Measurements from ENCODE around the gene MIA.

The MIA gene

DNA sequence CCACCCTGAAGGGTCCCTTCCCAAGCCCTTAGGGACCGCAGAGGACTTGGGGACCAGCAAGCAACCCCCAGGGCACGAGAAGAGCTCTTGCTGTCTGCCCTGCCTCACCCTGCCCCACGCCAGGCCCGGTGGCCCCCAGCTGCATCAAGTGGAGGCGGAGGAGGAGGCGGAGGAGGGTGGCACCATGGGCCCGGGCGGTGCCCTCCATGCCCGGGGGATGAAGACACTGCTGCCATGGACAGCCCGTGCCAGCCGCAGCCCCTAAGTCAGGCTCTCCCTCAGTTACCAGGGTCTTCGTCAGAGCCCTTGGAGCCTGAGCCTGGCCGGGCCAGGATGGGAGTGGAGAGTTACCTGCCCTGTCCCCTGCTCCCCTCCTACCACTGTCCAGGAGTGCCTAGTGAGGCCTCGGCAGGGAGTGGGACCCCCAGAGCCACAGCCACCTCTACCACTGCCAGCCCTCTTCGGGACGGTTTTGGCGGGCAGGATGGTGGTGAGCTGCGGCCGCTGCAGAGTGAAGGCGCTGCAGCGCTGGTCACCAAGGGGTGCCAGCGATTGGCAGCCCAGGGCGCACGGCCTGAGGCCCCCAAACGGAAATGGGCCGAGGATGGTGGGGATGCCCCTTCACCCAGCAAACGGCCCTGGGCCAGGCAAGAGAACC, 25.1 kb downstream of the MIA start:
- Histone ChIP-seq H3K9me3 (ENCODE audit: control insufficient read depth, insufficient read depth, low read depth, low read length) (no peaks in the 10 kb centered on the region), H3K4me1 (ENCODE audit: control insufficient read depth, insufficient read depth, low read length) (peaks cover 60% of the 10 kb centered on the region), H3K27ac (ENCODE audit: extremely low read depth, low read depth, low read length) (peak overlapping the region; percentile 92), H3K36me3 (ENCODE audit: control insufficient read depth in 2 of 2, insufficient read depth in 1 of 2, low read length in 2 of 2) (peaks cover 35 to 49% of the 10 kb centered on the region in 2 experiments), H3K4me3 (ENCODE audit: low read depth, low read length) (peak overlapping the region; percentile 68)
- ChIA-PET POLR2A (interaction anchor here (0.5 to 8.6 kb wide), 4 partner anchors 22 to 96 kb away, joined by 3 to 66 read pairs (median 30); partner anchors contain the start of genes ACTMAP, RAB4B and SNRPA), CTCF (no interaction called here)
- no peak for TF ChIP-seq ZNF670 (tag by site-specific recombination; IDR thresholded peaks at IDR 0.05; ENCODE audit: low read depth)
- TF ChIP-seq ZBTB48 (tag by site-specific recombination; IDR thresholded peaks at IDR 0.05), result peak; percentile 97
- no peak for TF ChIP-seq ZNF112 (tag by site-specific recombination; IDR thresholded peaks at IDR 0.05)
- TF ChIP-seq KLF16 (tag by site-specific recombination; IDR thresholded peaks at IDR 0.05), result no peak
- TF ChIP-seq, protein P1, sequence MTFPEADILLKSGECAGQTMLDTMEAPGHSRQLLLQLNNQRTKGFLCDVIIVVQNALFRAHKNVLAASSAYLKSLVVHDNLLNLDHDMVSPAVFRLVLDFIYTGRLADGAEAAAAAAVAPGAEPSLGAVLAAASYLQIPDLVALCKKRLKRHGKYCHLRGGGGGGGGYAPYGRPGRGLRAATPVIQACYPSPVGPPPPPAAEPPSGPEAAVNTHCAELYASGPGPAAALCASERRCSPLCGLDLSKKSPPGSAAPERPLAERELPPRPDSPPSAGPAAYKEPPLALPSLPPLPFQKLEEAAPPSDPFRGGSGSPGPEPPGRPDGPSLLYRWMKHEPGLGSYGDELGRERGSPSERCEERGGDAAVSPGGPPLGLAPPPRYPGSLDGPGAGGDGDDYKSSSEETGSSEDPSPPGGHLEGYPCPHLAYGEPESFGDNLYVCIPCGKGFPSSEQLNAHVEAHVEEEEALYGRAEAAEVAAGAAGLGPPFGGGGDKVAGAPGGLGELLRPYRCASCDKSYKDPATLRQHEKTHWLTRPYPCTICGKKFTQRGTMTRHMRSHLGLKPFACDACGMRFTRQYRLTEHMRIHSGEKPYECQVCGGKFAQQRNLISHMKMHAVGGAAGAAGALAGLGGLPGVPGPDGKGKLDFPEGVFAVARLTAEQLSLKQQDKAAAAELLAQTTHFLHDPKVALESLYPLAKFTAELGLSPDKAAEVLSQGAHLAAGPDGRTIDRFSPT (tag by site-specific recombination; IDR thresholded peaks at IDR 0.05), result peak; percentile 73; the same call in 1 of the 2 replicates
- TF ChIP-seq ZFP69B (tag by site-specific recombination; IDR thresholded peaks at IDR 0.05), result no peak
- peak; percentile 13; the same call in 1 of the 2 replicates for TF ChIP-seq GLIS2 (tag by site-specific recombination; IDR thresholded peaks at IDR 0.05)
- TF ChIP-seq, protein P2, sequence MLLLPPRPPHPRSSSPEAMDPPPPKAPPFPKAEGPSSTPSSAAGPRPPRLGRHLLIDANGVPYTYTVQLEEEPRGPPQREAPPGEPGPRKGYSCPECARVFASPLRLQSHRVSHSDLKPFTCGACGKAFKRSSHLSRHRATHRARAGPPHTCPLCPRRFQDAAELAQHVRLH (tag by site-specific recombination; IDR thresholded peaks at IDR 0.05), result no peak
- TF ChIP-seq ZFP41 (tag by site-specific recombination; IDR thresholded peaks at IDR 0.05; ENCODE audit: borderline replicate concordance), result no peak
- no peak for TF ChIP-seq ZNF610 (tag by site-specific recombination; IDR thresholded peaks at IDR 0.05; ENCODE audit: borderline replicate concordance)
- TF ChIP-seq ZNF549 (tag by site-specific recombination; IDR thresholded peaks at IDR 0.05), result no peak
- no peak for TF ChIP-seq ZNF548 (tag by site-specific recombination; IDR thresholded peaks at IDR 0.05)
- no peak for TF ChIP-seq KLF7 (tag by site-specific recombination; IDR thresholded peaks at IDR 0.05; ENCODE audit: borderline replicate concordance)
- TF ChIP-seq ZNF560 (tag by site-specific recombination; IDR thresholded peaks at IDR 0.05; ENCODE audit: borderline replicate concordance), result no peak
- TF ChIP-seq ZNF302 (tag by site-specific recombination; IDR thresholded peaks at IDR 0.05; ENCODE audit: low read depth), result no peak
- no peak for TF ChIP-seq SP3 (tag by site-specific recombination; IDR thresholded peaks at IDR 0.05)
- TF ChIP-seq SP7 (tag by site-specific recombination; IDR thresholded peaks at IDR 0.05), result no peak
- no peak for TF ChIP-seq ZNF121 (tag by site-specific recombination; IDR thresholded peaks at IDR 0.05)
- TF ChIP-seq ZFP3 (tag by site-specific recombination; IDR thresholded peaks at IDR 0.05; ENCODE audit: low read depth), result no peak
- 0 out of 2 replicates have a peak, but pooled peaks have one; percentile 42 for TF ChIP-seq BCL11B (tag by site-specific recombination; IDR thresholded peaks at IDR 0.05; ENCODE audit: low read depth)
- no peak for TF ChIP-seq ZNF510 (tag by site-specific recombination; IDR thresholded peaks at IDR 0.05; ENCODE audit: insufficient replicate concordance)
- TF ChIP-seq ZNF623 (tag by site-specific recombination; IDR thresholded peaks at IDR 0.05), result no peak

DNA sequence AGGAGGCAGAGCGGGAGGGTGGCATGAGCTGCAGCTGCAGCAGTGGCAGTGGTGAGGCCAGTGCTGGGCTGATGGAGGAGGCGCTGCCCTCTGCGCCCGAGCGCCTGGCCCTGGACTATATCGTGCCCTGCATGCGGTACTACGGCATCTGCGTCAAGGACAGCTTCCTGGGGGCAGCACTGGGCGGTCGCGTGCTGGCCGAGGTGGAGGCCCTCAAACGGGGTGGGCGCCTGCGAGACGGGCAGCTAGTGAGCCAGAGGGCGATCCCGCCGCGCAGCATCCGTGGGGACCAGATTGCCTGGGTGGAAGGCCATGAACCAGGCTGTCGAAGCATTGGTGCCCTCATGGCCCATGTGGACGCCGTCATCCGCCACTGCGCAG, 25.7 kb downstream of the MIA start:
- TF ChIP-seq REPIN1 (tag by site-specific recombination; IDR thresholded peaks at IDR 0.05; ENCODE audit: low read depth), result no peak
- TF ChIP-seq, protein P3, sequence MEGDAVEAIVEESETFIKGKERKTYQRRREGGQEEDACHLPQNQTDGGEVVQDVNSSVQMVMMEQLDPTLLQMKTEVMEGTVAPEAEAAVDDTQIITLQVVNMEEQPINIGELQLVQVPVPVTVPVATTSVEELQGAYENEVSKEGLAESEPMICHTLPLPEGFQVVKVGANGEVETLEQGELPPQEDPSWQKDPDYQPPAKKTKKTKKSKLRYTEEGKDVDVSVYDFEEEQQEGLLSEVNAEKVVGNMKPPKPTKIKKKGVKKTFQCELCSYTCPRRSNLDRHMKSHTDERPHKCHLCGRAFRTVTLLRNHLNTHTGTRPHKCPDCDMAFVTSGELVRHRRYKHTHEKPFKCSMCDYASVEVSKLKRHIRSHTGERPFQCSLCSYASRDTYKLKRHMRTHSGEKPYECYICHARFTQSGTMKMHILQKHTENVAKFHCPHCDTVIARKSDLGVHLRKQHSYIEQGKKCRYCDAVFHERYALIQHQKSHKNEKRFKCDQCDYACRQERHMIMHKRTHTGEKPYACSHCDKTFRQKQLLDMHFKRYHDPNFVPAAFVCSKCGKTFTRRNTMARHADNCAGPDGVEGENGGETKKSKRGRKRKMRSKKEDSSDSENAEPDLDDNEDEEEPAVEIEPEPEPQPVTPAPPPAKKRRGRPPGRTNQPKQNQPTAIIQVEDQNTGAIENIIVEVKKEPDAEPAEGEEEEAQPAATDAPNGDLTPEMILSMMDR (tag by site-specific recombination; IDR thresholded peaks at IDR 0.05), result peak; percentile 29; the same call in 1 of the 2 replicates
- 0 out of 2 replicates have a peak, but pooled peaks have one; percentile 21 for TF ChIP-seq ZNF785 (tag by site-specific recombination; IDR thresholded peaks at IDR 0.05)
- TF ChIP-seq ZNF561 (tag by site-specific recombination; IDR thresholded peaks at IDR 0.05; ENCODE audit: borderline replicate concordance), result no peak
- TF ChIP-seq, protein P1 (tag by site-specific recombination; IDR thresholded peaks at IDR 0.05), result peak; percentile 74; the same call in 1 of the 2 replicates
- POLR2A ChIA-PET, result interaction anchor here (0.5 to 8.6 kb wide), 7 partner anchors 21 to 202 kb away, joined by 3 to 66 read pairs (median 5); partner anchors contain the start of genes ACTMAP, RAB4B and SNRPA
- Histone ChIP-seq H3K9me3 (ENCODE audit: control insufficient read depth, insufficient read depth, low read depth, low read length) (no peaks in the 10 kb centered on the region), H3K4me1 (ENCODE audit: control insufficient read depth, insufficient read depth, low read length) (peaks cover 65% of the 10 kb centered on the region), H3K36me3 (ENCODE audit: control insufficient read depth in 2 of 2, insufficient read depth in 1 of 2, low read length in 2 of 2) (peaks cover 35 to 52% of the 10 kb centered on the region in 2 experiments), H3K27ac (ENCODE audit: extremely low read depth, low read depth, low read length) (peak overlapping the region; percentile 46), H3K4me3 (ENCODE audit: low read depth, low read length) (no peak overlapping the region)
- CTCF ChIA-PET, result no interaction called here
